Gastroesophageal sphincter (tissue), 4 donors: Measurements from ENCODE around the gene EXOC6B. TPM values are rescaled to one million over a fixed set of nuclear protein-coding genes. Genes with fewer than 3 reads are reported as not detected.
A peak's percentile ranks its signal among the peaks of the same experiment; 100 is the strongest.

Experiments
- ATAC-seq: fragments of 150-250 bp; one replicate; pipeline ENCODE4 v1.9.1; 2016; ENCODE audit warnings: mild to moderate bottlenecking, moderate library complexity
- H3K27ac ChIP-seq, 4 donors: fragments of 200-600 bp; sonication (generic) in 3 of 4; 1 replicate in 3 of 4; 2 replicates in 1 of 4; pipeline ENCODE4 v1.5.1; 2016 to 2019
- H3K27me3 ChIP-seq: fragments of 200-600 bp; sonication (generic); one replicate; pipeline ENCODE4 v1.5.1; 2019
- H3K36me3 ChIP-seq, 2 donors: fragments of 200-600 bp; sonication (generic); one replicate each; pipeline ENCODE4 v1.5.1; 2019; ENCODE audit warnings: control low read depth in 1 of 2
- H3K4me1 ChIP-seq, 3 donors: fragments of 200-600 bp; sonication (generic); 1 replicate in 2 of 3; 2 replicates in 1 of 3; pipeline ENCODE4 v1.5.1; 2016 to 2019; ENCODE audit warnings: control low read depth in 2 of 3
- H3K4me3 ChIP-seq, 2 donors: fragments of 200-600 bp; sonication (generic); one replicate each; pipeline ENCODE4 v1.5.1; 2019; ENCODE audit warnings: mild to moderate bottlenecking in 1 of 2, moderate library complexity in 1 of 2
- H3K9me3 ChIP-seq, 3 donors: fragments of 200-600 bp; sonication (generic); one replicate each; pipeline ENCODE4 v1.5.1; 2017 to 2019; ENCODE audit warnings: control low read depth in 2 of 3
- EP300 ChIP-seq: sonication (generic); formaldehyde crosslinking; IDR thresholded peaks from one replicate; pipeline ENCODE4 v1.6.1; 2017; ENCODE audit warnings: antibody characterized with exemption, mild to moderate bottlenecking
- POLR2A ChIP-seq, 2 donors: fragments of 450-650 bp; IDR thresholded peaks; one replicate each; pipeline ENCODE4 v1.6.1; 2017; ENCODE audit warnings: antibody characterized with exemption in 2 of 2, mild to moderate bottlenecking in 2 of 2, moderate library complexity in 1 of 2
- POLR2AphosphoS5 ChIP-seq: sonication (generic); formaldehyde crosslinking; IDR thresholded peaks from one replicate; pipeline ENCODE4 v1.6.1; 2017; ENCODE audit warnings: antibody characterized with exemption
- WGBS, 2 donors: methylation state at CpG; one replicate each; pipeline ENCODE4 v1.1.5; 2018; ENCODE audit warnings: low coverage in 1 of 2; 5-methylcytosine and 5-hydroxymethylcytosine counted together
- total RNA-seq, 4 donors: library from RNA; depleted of rRNA; stranded (reverse); fragments of >200 nt; gene quantifications; one replicate each; pipeline ENCODE4 v1.1.0, GENCODE V29; 2016
- TF ChIP-seq, protein P1 (sequence below), 4 experiments: fragments of 200-600 bp in 2 of 4; fragments of 450-650 bp in 2 of 4; sonication (generic) in 1 of 4; IDR thresholded peaks; one replicate each; pipeline ENCODE4 v1.5.1; 2017 to 2019; ENCODE audit warnings: antibody characterized with exemption in 4 of 4, mild to moderate bottlenecking in 2 of 4, moderate library complexity in 2 of 4

The EXOC6B gene
- total RNA-seq, 4 donors from 2014 or later = 35.3 to 47.2 (median 41.2) TPM

- Histone ChIP-seq H3K9me3 (no peaks in the 10 kb centered on the region), H3K4me3 (no peak overlapping the region), H3K4me1 (peaks cover 0 to 12% (median 1%) of the 10 kb centered on the region in 3 donors), H3K36me3 (no peaks in the 10 kb centered on the region), H3K27ac (no peak overlapping the region), H3K27me3 (no peaks in the 10 kb centered on the region)
- TF ChIP-seq POLR2A (IDR thresholded peaks at IDR 0.05) = no peak
- TF ChIP-seq, protein P1, sequence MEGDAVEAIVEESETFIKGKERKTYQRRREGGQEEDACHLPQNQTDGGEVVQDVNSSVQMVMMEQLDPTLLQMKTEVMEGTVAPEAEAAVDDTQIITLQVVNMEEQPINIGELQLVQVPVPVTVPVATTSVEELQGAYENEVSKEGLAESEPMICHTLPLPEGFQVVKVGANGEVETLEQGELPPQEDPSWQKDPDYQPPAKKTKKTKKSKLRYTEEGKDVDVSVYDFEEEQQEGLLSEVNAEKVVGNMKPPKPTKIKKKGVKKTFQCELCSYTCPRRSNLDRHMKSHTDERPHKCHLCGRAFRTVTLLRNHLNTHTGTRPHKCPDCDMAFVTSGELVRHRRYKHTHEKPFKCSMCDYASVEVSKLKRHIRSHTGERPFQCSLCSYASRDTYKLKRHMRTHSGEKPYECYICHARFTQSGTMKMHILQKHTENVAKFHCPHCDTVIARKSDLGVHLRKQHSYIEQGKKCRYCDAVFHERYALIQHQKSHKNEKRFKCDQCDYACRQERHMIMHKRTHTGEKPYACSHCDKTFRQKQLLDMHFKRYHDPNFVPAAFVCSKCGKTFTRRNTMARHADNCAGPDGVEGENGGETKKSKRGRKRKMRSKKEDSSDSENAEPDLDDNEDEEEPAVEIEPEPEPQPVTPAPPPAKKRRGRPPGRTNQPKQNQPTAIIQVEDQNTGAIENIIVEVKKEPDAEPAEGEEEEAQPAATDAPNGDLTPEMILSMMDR (IDR thresholded peaks at IDR 0.05) = no peak
- no peak for TF ChIP-seq POLR2AphosphoS5
- no peak for TF ChIP-seq EP300
- whole genome bisulfite sequencing, 2 donors = 71 to 75% methylated on average over 4 of the region's 5 CpGs
- ATAC-seq = no peak
These were observed 244.2 kb downstream of the EXOC6B start for GRCh38 chr2:72581560-72582181.

- TF ChIP-seq EP300 (no peak), POLR2AphosphoS5 (no peak), POLR2A (IDR thresholded peaks at IDR 0.05) (no peak)
- TF ChIP-seq, protein P1 (IDR thresholded peaks at IDR 0.05) = peak; percentile 48 to 71 (median 55)
These were observed 246.1 kb downstream of the EXOC6B start for GRCh38 chr2:72579591-72580180.

DNA sequence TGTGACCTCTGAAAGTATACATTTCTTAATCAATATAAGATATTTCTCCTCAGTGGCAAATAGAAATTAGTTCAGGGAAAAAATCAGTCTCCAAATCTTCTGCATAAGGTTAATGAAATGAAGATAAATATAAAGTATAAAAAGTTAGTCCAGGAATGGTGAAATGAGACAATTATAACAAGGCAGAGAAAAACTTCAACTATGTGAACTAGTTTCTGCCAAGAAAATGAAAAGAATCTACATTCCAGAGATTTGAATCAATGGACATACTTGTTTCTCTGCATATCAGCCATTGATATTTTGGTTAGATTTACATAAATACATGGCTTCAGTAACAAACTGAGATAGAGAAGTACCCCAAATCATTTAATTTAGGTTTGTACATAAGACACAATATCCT is 249.0 kb downstream of the EXOC6B start:
- no peak for ATAC-seq
- no peaks in the 10 kb centered on the region for H3K27me3 ChIP-seq
- peaks cover 0 to 15% (median 3%) of the 10 kb centered on the region in 3 donors for H3K4me1 ChIP-seq
- H3K4me3 ChIP-seq = no peak overlapping the region
- no peak for TF ChIP-seq POLR2A (IDR thresholded peaks at IDR 0.05)
- TF ChIP-seq POLR2AphosphoS5 = no peak
- no peak for TF ChIP-seq EP300
- TF ChIP-seq, protein P1 (IDR thresholded peaks at IDR 0.05) = no peak
- no peaks in the 10 kb centered on the region for H3K9me3 ChIP-seq
- no peaks in the 10 kb centered on the region for H3K36me3 ChIP-seq
- H3K27ac ChIP-seq = no peak overlapping the region

More at GRCh38 chr2:72579591-72580180, 246.1 kb downstream of the EXOC6B start:
- Histone ChIP-seq H3K27me3 (no peaks in the 10 kb centered on the region), H3K9me3 (no peaks in the 10 kb centered on the region), H3K36me3 (no peaks in the 10 kb centered on the region), H3K27ac (no peak overlapping the region), H3K4me1 (peaks cover 0 to 15% (median 3%) of the 10 kb centered on the region in 3 donors), H3K4me3 (no peak overlapping the region)
- WGBS, 2 donors = 38 to 50% methylated on average over 1 of the region's 1 CpG
- ATAC-seq = no peak

- Histone ChIP-seq H3K36me3 (no peaks in the 10 kb centered on the region), H3K27me3 (no peaks in the 10 kb centered on the region), H3K4me3 (no peak overlapping the region), H3K4me1 (peaks cover 0 to 15% (median 3%) of the 10 kb centered on the region in 3 donors), H3K27ac (no peak overlapping the region), H3K9me3 (no peaks in the 10 kb centered on the region)
- WGBS, 2 donors = 85 to 90% methylated on average over 2 of the region's 2 CpGs
- no peak for TF ChIP-seq POLR2AphosphoS5
- TF ChIP-seq, protein P1 (IDR thresholded peaks at IDR 0.05) = no peak
- TF ChIP-seq EP300 = no peak
- TF ChIP-seq POLR2A (IDR thresholded peaks at IDR 0.05) = no peak
- no peak for ATAC-seq
These were observed 249.4 kb downstream of the EXOC6B start for GRCh38 chr2:72576459-72576858.

GRCh38 chr2:72574886-72575285 is 250.9 kb downstream of the EXOC6B start:
- H3K27ac ChIP-seq = no peak overlapping the region
- H3K4me3 ChIP-seq = no peak overlapping the region
- H3K9me3 ChIP-seq = no peaks in the 10 kb centered on the region
- no peak for ATAC-seq
- H3K36me3 ChIP-seq = no peaks in the 10 kb centered on the region
- 91 to 100% methylated on average over 2 to 3 of the region's 3 CpGs for WGBS, 2 donors
- no peaks in the 10 kb centered on the region for H3K27me3 ChIP-seq
- H3K4me1 ChIP-seq = peaks cover 0 to 15% (median 3%) of the 10 kb centered on the region in 3 donors
- no peak for TF ChIP-seq POLR2A (IDR thresholded peaks at IDR 0.05)
- TF ChIP-seq, protein P1 (IDR thresholded peaks at IDR 0.05) = no peak
- TF ChIP-seq EP300 = no peak
- no peak for TF ChIP-seq POLR2AphosphoS5
